Kidney (tissue), 14 donors: Measurements from ENCODE around the gene NBAS. TPM values are rescaled to one million over a fixed set of nuclear protein-coding genes. Genes with fewer than 3 reads are reported as not detected.

ENCODE experiments used
- DNase-seq, 5 donors: peaks; one replicate each; pipeline ENCODE4 v3.0.0-alpha.2; 2013 to 2020
- FAIRE-seq: peaks from 2 replicates; lab custom pipeline; 2012; peaks lifted over from hg19 to GRCh38; lab: Jason Lieb, UNC
- H3K27ac ChIP-seq, 2 donors: one replicate each; pipeline ENCODE4 v1.7.0; 2013; ENCODE audit warnings: low read depth in 2 of 2, low read length in 2 of 2, inconsistent platforms in 1 of 2
- H3K27me3 ChIP-seq: one replicate; pipeline ENCODE4 v1.7.1; 2013; ENCODE audit warnings: low read length, inconsistent platforms; ENCODE audit not compliant: control insufficient read depth, insufficient read depth
- H3K36me3 ChIP-seq, 3 donors: one replicate each; pipeline versions ENCODE4 v1.7.0 to v1.7.1; 2013; ENCODE audit warnings: low read length in 3 of 3, control low read depth in 1 of 3, inconsistent platforms in 1 of 3; ENCODE audit not compliant: insufficient read depth in 3 of 3, control insufficient read depth in 2 of 3
- H3K4me1 ChIP-seq, 3 donors: one replicate each; pipeline versions ENCODE4 v1.7.0 to v1.7.1; 2013; ENCODE audit warnings: low read length in 3 of 3, inconsistent platforms in 1 of 3, low read depth in 1 of 3; ENCODE audit not compliant: control insufficient read depth in 2 of 3, insufficient read depth in 2 of 3
- H3K4me3 ChIP-seq, 3 donors: one replicate each; pipeline versions ENCODE4 v1.7.0 to v1.8.1; 2013; ENCODE audit warnings: low read length in 3 of 3, control low read depth in 1 of 3, inconsistent platforms in 1 of 3
- H3K9ac ChIP-seq, 3 donors: one replicate each; pipeline versions ENCODE4 v1.7.0 to v1.7.1; 2013; ENCODE audit warnings: low read length in 3 of 3, control low read depth in 1 of 3, inconsistent platforms in 1 of 3
- H3K9me3 ChIP-seq, 3 donors: one replicate each; pipeline versions ENCODE4 v1.7.0 to v1.7.1; 2013; ENCODE audit warnings: low read length in 3 of 3, control low read depth in 1 of 3, inconsistent platforms in 1 of 3; ENCODE audit not compliant: control insufficient read depth in 2 of 3, insufficient read depth in 1 of 3
- CTCF ChIP-seq: IDR thresholded peaks from 3 replicates; pipeline ENCODE4 v1.5.1; 2012; ENCODE audit warnings: mild to moderate bottlenecking, moderate library complexity, borderline replicate concordance; ENCODE audit not compliant: insufficient read depth; ENCODE audit errors: extremely low read depth
- intact Hi-C: fragments of 100-400 bp; cut with DNase I; formaldehyde crosslinking; loops from one replicate; pipeline ENCODE4 v1.11.1; 2022
- polyA plus RNA-seq: library from polyadenylated mRNA; stranded (reverse); fragments of 350-450 nt; fragmentation: Illumina TruSeq; extraction: RNeasy Lipid Tissue Mini Kit (QIAGEN cat#74804); gene quantifications from one replicate; pipeline ENCODE4 v1.2.3, GENCODE V29; 2014; ENCODE audit warnings: low read depth, low replicate concordance; ENCODE audit not compliant: insufficient read depth
- total RNA-seq: library from RNA; stranded (reverse); fragmentation: NEBNext Ultra II Directional; extraction: Animal tissue kit (Norgen Biotek cat#: 25700); gene quantifications from one replicate; pipeline ENCODE4 v1.2.1, GENCODE V29; 2021
- donor health status: control.
- donor health status: control.
- donor health status: control.
- donor health status: control.
- donor health status: control.
- donor health status: DM: yes; HTN: yes; CAD: no.
- donor health status: Normal renal cell carcinoma (clear cell type).

NBAS gene
- total and polyA plus RNA-seq, 2 donors from 2014 or later: 40.8 to 44.2 TPM

- FAIRE-seq (no peak), DNase-seq (no peak)
- Histone ChIP-seq H3K36me3 (no peaks in the 10 kb centered on the region), H3K9ac (no peak overlapping the region), H3K4me1 (no peaks in the 10 kb centered on the region), H3K27me3 (no peaks in the 10 kb centered on the region), H3K4me3 (no peak overlapping the region), H3K9me3 (no peaks in the 10 kb centered on the region), H3K27ac (no peak overlapping the region)
- intact Hi-C loops: no loop called here
- no peak for TF ChIP-seq CTCF
Observed at GRCh38 chr2:15579641-15580040, 18.5 kb upstream of the NBAS start.

GRCh38 chr2:15577071-15577735 lies 16.1 kb upstream of the NBAS start:
- H3K27me3 ChIP-seq: no peaks in the 10 kb centered on the region
- H3K9ac ChIP-seq: no peak overlapping the region
- H3K4me1 ChIP-seq: no peaks in the 10 kb centered on the region
- TF ChIP-seq CTCF: peak; percentile 77
- intact Hi-C loops: no loop called here
- no peak overlapping the region for H3K27ac ChIP-seq
- FAIRE-seq (no peak), DNase-seq (peak; percentile 79 to 95 (median 91))
- no peaks in the 10 kb centered on the region for H3K36me3 ChIP-seq
- H3K9me3 ChIP-seq: no peaks in the 10 kb centered on the region
- no peak overlapping the region for H3K4me3 ChIP-seq

- Histone ChIP-seq H3K27ac (no peak overlapping the region), H3K36me3 (no peaks in the 10 kb centered on the region), H3K4me1 (no peaks in the 10 kb centered on the region), H3K4me3 (no peak overlapping the region), H3K27me3 (no peaks in the 10 kb centered on the region), H3K9ac (no peak overlapping the region), H3K9me3 (no peaks in the 10 kb centered on the region)
- no peak for TF ChIP-seq CTCF
- intact Hi-C loops: no loop called here
- DNase-seq (no peak), FAIRE-seq (no peak)
Observed at GRCh38 chr2:15571729-15572128, 10.6 kb upstream of the NBAS start.

- Histone ChIP-seq H3K27ac (no peak overlapping the region), H3K4me3 (no peak overlapping the region), H3K36me3 (no peaks in the 10 kb centered on the region), H3K4me1 (no peaks in the 10 kb centered on the region), H3K9me3 (no peaks in the 10 kb centered on the region), H3K27me3 (no peaks in the 10 kb centered on the region), H3K9ac (no peak overlapping the region)
- intact Hi-C loops: no loop called here
- no peak for FAIRE-seq
- DNase-seq: peak in 3 of 5 donors; percentile 55 to 89 (median 76)
- TF ChIP-seq CTCF: no peak
Observed at GRCh38 chr2:15570104-15570503, 9.0 kb upstream of the NBAS start.
